ENCODE data around the gene SMAP2.

The SMAP2 gene

DNA sequence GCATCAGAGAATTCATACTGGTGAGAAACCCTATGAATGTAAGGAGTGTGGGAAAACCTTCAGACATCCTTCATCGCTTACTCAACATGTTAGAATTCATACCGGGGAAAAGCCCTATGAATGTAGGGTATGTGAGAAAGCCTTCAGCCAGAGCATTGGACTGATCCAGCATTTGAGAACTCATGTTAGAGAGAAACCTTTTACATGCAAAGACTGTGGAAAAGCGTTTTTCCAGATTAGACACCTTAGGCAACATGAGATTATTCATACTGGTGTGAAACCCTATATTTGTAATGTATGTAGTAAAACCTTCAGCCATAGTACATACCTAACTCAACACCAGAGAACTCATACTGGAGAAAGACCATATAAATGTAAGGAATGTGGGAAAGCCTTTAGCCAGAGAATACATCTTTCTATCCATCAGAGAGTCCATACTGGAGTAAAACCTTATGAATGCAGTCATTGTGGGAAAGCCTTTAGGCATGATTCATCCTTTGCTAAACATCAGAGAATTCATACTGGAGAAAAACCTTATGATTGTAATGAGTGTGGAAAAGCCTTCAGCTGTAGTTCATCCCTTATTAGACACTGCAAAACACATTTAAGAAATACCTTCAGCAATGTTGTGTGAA lies 89.5 kb downstream of the SMAP2 start:
- in situ Hi-C loops (cut with HindIII; ENCODE audit: low sequenced_read_pairs), result no loop called here

DNA sequence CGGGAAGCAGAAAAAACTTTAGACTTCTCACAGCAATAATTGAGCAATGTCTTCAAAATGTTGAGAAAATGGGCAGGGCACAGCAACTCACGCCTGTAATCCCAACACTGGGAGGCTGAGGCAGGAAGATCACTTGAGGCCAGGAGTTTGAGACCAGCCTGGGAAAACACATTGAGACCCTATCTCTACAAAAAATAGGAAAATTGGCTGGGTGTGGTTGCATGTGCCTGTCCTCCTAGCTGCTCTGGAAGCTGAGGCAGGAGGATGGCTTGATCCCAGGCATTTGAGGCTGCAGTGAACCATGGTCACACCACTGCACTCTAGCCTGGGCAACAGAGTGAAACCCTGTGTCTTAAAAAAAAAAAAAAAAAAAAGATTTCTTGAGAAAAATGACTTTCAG lies 95.8 kb downstream of the SMAP2 start:
- in situ Hi-C loops (cut with HindIII; ENCODE audit: low sequenced_read_pairs), result no loop called here
